Stimulated activated CD4-positive, alpha-beta T cell treated with anti-CD3 and anti-CD28 coated beads, Interleukin-4, amount 100 ng/mL, for 4 hours (primary cell): ENCODE measurements around the gene RALGPS1.

Experiments used
- DNase-seq, 2 experiments: peaks; one replicate each; pipeline ENCODE4 v3.0.0-alpha.2; 2020

RALGPS1 gene

GRCh38 chr9:126914458-126915280 is at the start of gene RALGPS1:
RALGPS1 (plus strand) TSS chr9:126914782; CDS start chr9:126962290, 47,508 bp downstream.
- peak; percentile 79 to 86 for DNase-seq

GRCh38 chr9:126869368-126869767 is 45.2 kb upstream of the RALGPS1 start:
- no peak for DNase-seq

GRCh38 chr9:126872516-126872915 is 42.1 kb upstream of the RALGPS1 start:
- DNase-seq: no peak

GRCh38 chr9:126874546-126875314 is 39.9 kb upstream of the RALGPS1 start:
- no peak for DNase-seq

DNA sequence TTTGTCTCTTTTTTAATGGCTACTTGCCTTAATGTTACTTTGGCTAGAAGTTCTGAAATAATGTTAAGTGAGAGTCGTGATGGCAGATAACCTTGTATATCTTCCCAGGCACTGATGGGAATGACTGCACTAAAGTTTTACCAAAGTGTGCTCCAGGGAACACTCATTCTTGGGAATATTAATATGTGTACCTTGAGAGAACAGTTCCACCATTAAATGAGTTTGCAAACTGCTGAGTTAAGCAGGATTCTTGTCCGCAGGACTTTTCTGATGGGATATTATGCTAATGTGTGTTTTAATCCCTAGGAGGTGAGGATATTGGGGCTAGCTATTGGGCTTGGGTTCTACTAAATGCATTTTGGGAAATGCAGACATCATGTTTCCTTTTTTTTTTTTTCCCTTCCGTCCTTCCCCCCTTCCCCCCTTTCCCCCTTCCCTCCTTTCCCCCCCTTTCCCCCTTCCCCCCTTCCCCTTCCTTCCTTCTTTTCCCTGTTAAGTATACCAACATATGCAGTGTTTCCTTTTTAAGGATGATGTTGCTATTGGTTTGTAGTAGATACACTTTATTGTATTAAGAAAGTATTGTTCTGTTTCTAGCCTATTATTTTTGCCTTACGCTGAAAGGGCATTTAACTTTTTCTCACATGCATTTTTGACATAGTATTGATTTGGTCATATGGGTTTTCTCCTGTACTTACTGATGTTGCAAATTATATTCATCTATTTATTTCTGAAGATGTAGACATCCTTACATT is 38.6 kb upstream of the RALGPS1 start:
- DNase-seq: no peak

- no peak for DNase-seq
Measured at GRCh38 chr9:126876531-126876930, 38.1 kb upstream of the RALGPS1 start.

- no peak for DNase-seq
Measured at GRCh38 chr9:126877418-126877817, 37.2 kb upstream of the RALGPS1 start.

DNA sequence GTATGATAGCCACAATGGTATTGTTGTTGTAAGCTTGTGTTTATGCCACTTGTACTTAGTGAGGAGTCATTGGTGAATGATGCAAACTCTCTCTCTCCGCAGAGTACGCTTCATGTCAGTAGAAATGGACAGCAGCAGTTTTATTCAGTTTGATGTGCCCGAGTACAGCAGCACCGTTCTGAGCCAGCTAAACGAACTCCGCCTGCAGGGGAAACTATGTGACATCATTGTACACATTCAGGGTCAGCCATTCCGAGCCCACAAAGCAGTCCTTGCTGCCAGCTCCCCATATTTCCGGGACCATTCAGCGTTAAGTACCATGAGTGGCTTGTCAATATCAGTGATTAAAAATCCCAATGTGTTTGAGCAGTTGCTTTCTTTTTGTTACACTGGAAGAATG is 35.3 kb upstream of the RALGPS1 start:
- no peak for DNase-seq

DNA sequence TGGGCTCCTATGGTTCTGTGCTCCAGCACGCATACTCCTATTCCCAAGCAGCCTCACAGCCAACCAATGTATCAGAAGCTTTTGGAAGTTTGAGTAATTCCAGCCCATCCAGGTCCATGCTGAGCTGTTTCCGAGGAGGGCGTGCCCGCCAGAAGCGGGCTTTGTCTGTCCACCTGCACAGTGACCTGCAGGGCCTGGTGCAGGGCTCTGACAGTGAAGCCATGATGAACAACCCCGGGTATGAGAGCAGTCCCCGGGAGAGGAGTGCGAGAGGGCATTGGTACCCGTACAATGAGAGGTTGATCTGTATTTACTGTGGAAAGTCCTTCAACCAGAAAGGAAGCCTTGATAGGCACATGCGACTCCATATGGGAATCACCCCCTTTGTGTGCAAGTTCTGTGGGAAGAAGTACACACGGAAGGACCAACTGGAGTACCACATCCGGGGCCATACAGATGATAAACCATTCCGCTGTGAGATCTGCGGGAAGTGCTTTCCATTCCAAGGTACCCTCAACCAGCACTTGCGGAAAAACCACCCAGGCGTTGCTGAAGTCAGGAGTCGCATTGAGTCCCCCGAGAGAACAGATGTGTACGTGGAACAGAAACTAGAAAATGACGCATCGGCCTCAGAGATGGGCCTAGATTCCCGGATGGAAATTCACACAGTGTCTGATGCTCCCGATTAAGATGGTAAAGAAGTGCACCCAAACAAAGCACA is 34.2 kb upstream of the RALGPS1 start:
- DNase-seq: no peak

GRCh38 chr9:126880947-126881332 is 33.6 kb upstream of the RALGPS1 start:
- DNase-seq: no peak

DNA sequence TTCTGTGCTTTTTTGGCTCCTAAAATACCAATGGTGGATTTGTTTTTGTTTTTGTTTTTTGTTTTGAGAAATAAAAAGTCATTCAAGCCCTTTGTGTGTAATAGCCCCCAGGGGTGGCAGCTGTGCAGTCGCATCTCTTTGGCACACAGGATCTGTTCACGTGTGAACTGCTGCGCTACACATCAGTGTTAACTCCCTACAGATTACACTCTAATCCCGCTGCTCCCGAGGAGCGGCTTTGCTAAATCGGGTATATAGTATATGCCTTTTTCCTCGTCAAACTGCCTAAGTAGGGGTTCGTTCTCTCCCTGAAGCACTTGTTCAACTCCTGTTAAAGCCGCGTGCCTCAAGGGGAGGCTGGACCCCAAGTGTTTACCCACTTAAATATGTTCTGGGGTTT is 31.8 kb upstream of the RALGPS1 start:
- no peak for DNase-seq

GRCh38 chr9:126883636-126884035 is 30.9 kb upstream of the RALGPS1 start:
- DNase-seq: no peak

DNA sequence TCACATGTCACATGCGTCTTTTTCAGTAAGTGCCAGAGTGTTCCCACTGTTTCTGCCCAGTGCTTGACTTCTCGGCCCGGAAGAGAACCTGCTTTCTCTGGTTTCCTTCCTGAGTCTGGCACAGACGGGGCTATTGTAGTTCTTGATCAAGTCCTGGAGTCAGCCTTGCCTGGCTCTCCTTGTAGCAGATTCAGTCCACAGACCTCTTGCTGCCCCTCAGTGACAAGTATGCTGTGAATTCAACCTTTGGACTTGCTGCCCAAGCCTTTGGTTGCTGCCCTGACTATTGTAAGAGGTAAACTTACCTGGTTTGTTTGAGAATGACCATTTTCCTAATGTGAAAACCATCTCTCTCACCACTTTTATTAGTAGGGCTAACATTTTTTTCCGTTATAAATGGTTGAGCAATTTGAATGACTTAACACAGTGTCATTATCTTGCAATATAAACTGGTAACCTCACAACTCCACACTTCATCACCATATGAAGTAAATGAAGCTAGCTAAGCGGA is 29.4 kb upstream of the RALGPS1 start:
- no peak for DNase-seq

DNA sequence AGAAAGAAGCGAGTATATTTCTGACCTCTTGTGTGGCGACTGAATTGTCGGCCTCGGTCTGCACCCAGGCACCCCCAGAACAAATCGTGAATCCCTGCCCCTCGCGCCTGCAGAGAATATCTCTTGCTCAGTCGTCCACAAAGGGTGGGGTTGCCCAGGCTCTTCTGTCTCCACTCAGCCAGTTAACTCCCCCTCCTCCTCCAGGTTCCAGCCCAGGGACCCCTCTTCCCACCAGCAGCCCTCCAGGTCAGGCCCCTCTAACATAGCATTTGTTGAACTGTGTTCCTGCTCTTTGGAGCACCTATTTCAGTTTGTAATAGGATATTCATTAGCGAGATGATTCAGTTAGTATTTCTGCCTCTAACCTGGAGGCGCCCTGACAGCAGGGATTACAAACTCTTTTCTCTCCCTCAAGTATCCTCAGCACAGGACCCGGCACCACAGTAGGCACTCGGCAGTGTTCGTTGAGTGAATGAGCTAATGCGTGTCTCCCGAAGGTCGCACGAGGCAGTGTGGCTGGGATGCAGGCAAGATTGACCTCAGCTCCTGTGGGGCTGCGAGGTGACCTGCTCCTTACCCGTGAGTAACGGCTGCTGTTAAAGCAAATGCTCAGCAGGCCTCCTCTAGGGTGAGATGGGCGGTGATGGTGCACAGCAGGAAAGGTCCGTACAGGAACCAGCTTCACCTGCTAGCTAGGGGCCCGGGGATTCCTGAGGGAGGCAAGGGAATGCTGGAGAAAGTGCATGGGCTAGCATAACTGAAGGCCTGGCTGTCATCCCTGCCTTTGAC is 28.4 kb upstream of the RALGPS1 start:
- no peak for DNase-seq

DNA sequence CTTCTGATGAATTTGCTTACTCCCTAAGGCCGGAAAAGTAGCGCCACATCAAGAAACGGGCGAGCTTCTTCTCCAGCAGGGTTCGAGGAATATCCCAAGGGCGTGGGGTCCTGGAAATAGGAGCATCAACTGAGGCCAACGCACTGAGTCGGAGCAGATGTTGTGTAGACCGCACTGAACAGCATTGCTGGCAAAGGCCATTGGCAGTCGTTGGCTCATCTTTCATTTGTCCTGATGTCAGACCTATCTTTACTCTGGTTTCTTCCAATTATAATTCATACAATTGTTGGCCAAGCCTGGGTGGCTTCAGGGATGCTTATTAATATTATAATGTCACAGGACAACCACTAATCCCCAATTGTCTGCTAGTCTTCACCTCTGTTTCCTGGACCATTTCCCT is 27.7 kb upstream of the RALGPS1 start:
- no peak for DNase-seq

- DNase-seq: no peak
Measured at GRCh38 chr9:126891676-126892075, 22.9 kb upstream of the RALGPS1 start.

- DNase-seq: no peak
Measured at GRCh38 chr9:126893079-126893478, 21.5 kb upstream of the RALGPS1 start.

- DNase-seq: no peak
Measured at GRCh38 chr9:126894052-126894603, 20.5 kb upstream of the RALGPS1 start.

- DNase-seq: no peak
Measured at GRCh38 chr9:126902210-126902609, 12.4 kb upstream of the RALGPS1 start.

- DNase-seq: no peak
Measured at GRCh38 chr9:126904586-126904985, 10.0 kb upstream of the RALGPS1 start.

GRCh38 chr9:126906091-126906490 is 8.5 kb upstream of the RALGPS1 start:
- no peak for DNase-seq
